HL-60 (cell line): ENCODE measurements around the gene EPSTI1.

Experiments used
- DNase-seq, 2 experiments: peaks; one replicate each; pipeline ENCODE4 v3.0.0-alpha.2; 2010 to 2020; ENCODE audit warnings: low read depth in 1 of 2, low spot score in 1 of 2
- H3K27ac ChIP-seq: fragments of 250-450 bp; sonication (Bioruptor Pico); replicated peaks from 2 replicates; pipeline ENCODE4 v1.5.1; 2020; ENCODE audit warnings: mild to moderate bottlenecking, moderate library complexity
- H3K27me3 ChIP-seq: fragments of 250-450 bp; sonication (Bioruptor Pico); 2 replicates; pipeline ENCODE4 v1.5.1; 2021; ENCODE audit warnings: mild to moderate bottlenecking, moderate library complexity; ENCODE audit not compliant: insufficient read depth, poor library complexity, severe bottlenecking
- H3K4me3 ChIP-seq: replicated peaks from 2 replicates; pipeline ENCODE4 v1.5.1; 2011; ENCODE audit warnings: mild to moderate bottlenecking, control low read depth, low read length; ENCODE audit not compliant: insufficient read depth
- CTCF ChIP-seq: IDR thresholded peaks from one replicate; pipeline ENCODE4 v1.5.1; 2011; ENCODE audit warnings: low read length, control low read depth, inconsistent platforms; ENCODE audit not compliant: insufficient read depth
- GABPA ChIP-seq: IDR thresholded peaks from 2 replicates; pipeline ENCODE4 v1.6.1; 2012; ENCODE audit warnings: low read depth
- POLR2AphosphoS5 ChIP-seq: IDR thresholded peaks from 2 replicates; pipeline ENCODE4 v1.6.1; 2012; ENCODE audit warnings: low read depth
- REST ChIP-seq: IDR thresholded peaks from 2 replicates; pipeline ENCODE4 v1.6.1; 2012; ENCODE audit warnings: low read depth; ENCODE audit not compliant: insufficient replicate concordance
- SPI1 ChIP-seq: IDR thresholded peaks from 2 replicates; pipeline ENCODE4 v1.6.1; 2012; ENCODE audit warnings: low read depth, mild to moderate bottlenecking, borderline replicate concordance

Gene EPSTI1

GRCh38 chr13:42971691-42972347 lies 20.2 kb downstream of the EPSTI1 start:
- H3K27me3 ChIP-seq: no peaks in the 10 kb centered on the region
- no peak overlapping the region for H3K4me3 ChIP-seq
- DNase-seq: no peak
- no peak overlapping the region for H3K27ac ChIP-seq
- TF ChIP-seq POLR2AphosphoS5 (no peak), GABPA (no peak), CTCF (no peak), SPI1 (no peak), REST (no peak)

GRCh38 chr13:42970824-42971690 lies 21.0 kb downstream of the EPSTI1 start:
- Histone ChIP-seq H3K27ac (no peak overlapping the region), H3K4me3 (no peak overlapping the region), H3K27me3 (no peaks in the 10 kb centered on the region)
- DNase-seq: peak; percentile 13 to 34
- peak; percentile 69 for TF ChIP-seq CTCF
- TF ChIP-seq REST: no peak

- no peak for TF ChIP-seq SPI1
- peak; percentile 76 for TF ChIP-seq CTCF
- DNase-seq: peak; percentile 12 to 77
- no peak overlapping the region for H3K27ac ChIP-seq
- H3K27me3 ChIP-seq: peaks cover under 1% of the 10 kb centered on the region
- H3K4me3 ChIP-seq: no peak overlapping the region
Observed at GRCh38 chr13:42969565-42970172, 22.4 kb downstream of the EPSTI1 start.
